ENCODE data around the gene GAPDH.
"Not testable (repeated sequence)": the region's sequence is repeated elsewhere in the genome, so short reads cannot be mapped to it uniquely, and the experiment has no call there.

GAPDH gene

DNA sequence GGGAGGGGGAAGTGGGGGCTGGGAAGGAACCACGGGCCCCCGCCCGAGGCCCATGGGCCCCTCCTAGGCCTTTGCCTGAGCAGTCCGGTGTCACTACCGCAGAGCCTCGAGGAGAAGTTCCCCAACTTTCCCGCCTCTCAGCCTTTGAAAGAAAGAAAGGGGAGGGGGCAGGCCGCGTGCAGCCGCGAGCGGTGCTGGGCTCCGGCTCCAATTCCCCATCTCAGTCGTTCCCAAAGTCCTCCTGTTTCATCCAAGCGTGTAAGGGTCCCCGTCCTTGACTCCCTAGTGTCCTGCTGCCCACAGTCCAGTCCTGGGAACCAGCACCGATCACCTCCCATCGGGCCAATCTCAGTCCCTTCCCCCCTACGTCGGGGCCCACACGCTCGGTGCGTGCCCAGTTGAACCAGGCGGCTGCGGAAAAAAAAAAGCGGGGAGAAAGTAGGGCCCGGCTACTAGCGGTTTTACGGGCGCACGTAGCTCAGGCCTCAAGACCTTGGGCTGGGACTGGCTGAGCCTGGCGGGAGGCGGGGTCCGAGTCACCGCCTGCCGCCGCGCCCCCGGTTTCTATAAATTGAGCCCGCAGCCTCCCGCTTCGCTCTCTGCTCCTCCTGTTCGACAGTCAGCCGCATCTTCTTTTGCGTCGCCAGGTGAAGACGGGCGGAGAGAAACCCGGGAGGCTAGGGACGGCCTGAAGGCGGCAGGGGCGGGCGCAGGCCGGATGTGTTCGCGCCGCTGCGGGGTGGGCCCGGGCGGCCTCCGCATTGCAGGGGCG is at the start of gene GAPDH:
GAPDH (plus strand) TSS at position 595 of the 772 bp plus-strand sequence. CDS start 316 bp downstream, outside the sequence.
- peak; percentile 98 for DNase-seq

- DNase-seq, result no peak
These were observed 46.1 kb upstream of the GAPDH start for GRCh38 chr12:6488240-6488639.

DNA sequence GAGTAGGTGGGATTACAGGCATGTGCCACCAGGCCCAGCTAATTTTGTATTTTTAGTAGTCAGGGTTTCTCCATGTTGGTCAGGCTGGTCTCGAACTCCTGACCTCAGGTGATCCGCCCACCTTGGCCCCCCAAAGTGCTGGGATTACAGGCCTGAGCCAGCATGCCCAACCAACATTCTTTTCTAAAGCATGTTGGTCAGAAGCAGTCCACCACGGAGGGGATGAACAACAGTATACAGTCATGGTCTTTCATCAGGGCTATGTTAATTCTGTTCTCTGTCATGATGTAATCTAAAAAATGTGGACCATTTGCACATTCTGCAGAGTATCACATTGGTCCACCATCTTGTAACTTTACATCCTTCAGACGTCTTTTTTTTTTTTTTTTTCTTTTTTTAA is 44.9 kb upstream of the GAPDH start:
- no peak for DNase-seq

GRCh38 chr12:6490673-6491072 is 43.6 kb upstream of the GAPDH start:
- not testable (repeated sequence) for DNase-seq

DNA sequence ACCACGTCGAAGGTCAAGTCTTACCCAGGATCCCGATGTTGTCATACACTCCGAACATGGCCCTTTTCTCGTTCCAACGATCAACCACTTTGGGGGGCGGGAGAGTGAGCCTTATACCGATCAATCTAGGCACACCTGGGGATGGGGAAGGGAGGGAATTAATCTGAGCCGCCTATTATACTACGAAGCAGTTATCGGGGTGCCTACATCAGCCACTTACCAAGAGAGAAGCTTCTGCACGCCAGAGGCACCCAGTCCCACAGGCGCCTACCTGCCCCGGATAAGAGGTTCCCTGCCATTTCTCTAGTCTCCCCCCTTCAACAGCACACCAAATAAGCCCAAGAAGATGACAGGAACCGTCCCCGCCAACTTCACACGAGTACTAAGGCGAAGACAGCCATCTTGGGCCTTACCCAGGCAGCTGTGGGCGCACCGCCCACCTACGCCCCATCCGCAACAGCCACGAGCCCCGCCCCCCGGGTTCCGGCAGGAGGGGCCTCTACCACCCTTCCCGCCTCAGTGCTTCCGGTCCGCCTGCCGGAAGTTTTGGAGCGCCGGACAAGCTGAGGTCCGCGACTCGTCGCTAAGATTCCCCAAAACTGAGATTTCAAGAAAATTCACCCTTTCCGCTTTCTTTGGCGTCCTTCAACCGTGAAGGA is 41.4 kb upstream of the GAPDH start, which contains the start of gene MRPL51:
MRPL51 (minus strand) TSS at position 425 of the 659 bp plus-strand sequence; CDS start at position 299, 126 bp downstream.
- DNase-seq, result peak; percentile 98

- DNase-seq, result peak; percentile 98
These were observed 40.6 kb upstream of the GAPDH start, which contains the start of gene NCAPD2 for GRCh38 chr12:6493497-6494257. TSS of gene NCAPD2 (plus strand) at chr12:6494102. CDS start at chr12:6495099, 997 bp downstream.

DNA sequence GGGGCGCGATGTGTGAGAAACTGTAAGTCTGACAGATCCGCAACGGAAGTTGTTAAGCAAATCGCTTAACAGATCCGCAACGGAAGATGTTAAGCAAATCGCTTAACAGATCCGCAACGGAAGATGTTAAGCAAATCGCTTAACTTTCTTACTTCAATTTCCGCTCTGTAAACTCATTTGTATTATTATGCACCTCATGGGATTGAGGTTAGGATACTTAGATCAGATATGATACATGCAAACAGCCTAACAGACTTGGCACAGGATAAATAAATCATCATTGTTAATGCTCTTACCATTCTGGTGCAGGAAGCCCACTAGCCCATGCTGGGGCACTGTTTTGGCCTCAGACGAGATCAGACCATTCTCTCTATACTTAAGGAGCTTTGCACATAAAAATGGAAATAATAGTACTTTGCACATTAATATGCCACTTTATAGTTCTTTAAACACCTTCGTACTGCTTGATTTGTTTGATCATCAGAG is 40.0 kb upstream of the GAPDH start:
- DNase-seq, result no peak

DNA sequence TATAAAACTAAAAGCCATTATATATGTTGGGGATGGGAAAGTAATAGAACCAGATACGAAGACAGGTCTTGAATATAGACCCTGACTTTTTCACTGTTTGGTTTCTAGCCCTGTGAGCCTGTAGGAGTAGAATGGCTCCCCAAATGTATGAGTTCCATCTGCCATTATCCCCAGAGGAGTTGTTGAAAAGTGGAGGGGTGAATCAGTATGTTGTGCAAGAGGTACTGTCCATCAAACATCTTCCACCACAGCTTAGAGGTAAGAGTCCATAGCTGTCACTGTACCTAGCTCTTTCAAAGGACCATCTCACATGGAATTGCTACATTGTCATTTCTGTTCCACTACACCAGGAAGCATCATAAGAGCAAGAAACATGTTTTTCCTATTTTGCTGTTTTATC is 39.3 kb upstream of the GAPDH start:
- no peak for DNase-seq

DNA sequence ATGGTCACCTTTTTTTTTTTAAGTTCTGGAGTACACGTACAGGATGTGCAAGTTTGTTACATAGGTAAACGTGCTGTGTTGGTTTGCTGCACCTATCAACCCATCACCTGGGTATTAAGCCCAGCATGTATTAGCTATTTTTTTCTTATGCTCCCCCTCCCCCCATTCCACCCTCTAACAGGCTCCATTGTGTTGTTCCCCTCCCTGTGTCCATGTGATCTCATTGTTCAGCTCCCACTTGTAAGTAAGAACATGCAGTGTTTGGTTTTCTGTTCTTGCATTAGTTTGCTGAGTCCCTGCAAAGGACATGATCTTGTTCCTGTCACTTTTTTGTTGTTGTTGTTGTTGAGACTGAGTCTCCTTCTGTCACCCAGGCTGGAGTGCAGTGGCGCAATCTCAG is 37.0 kb upstream of the GAPDH start:
- not testable (repeated sequence) for DNase-seq

GRCh38 chr12:6500466-6500865 is 33.9 kb upstream of the GAPDH start:
- DNase-seq, result no peak

DNA sequence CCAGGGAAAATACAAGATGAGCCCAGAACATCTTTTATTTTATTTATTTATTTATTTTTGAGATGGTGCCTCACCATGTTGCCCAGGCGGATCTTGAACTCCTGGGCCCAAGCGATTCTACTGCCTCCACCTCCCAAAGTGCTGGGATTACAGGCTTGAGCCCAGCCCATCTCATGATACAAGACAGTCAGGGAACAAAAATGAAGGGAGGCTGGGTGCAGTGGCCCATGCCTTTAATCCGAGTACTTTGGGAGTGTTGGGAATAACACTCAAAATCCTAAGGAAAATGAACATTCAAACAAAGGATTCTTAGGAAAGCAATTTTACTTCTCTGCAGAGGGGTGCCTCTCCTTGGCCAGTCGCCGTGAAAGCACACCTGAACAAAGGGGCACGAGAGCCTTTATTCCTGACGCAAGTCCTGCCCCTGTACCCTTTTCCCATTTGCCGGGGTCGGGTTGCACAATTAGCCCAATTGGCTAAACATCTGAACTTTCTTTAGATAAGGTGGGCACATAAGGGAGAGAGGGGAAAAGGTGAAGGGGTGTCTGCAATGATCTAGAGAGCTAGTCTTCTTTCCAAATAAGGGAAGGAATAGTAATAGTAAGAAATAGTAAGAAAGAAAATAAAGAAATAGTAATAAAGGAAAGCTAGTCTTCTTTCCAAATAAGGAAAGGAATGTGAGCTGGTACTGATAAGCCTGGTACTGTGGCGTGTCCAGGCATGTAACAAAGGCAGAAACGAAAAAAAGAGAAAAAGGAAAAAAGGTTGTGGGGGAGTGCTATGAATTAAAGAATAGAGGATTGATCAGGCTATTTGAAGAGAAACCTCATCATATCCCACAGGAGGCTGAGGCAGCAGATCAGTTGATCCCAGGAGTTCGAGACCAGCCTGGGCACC is 27.0 kb upstream of the GAPDH start:
- DNase-seq, result no peak

GRCh38 chr12:6508087-6508486 is 26.2 kb upstream of the GAPDH start:
- DNase-seq, result no peak

- DNase-seq, result no peak
These were observed 14.1 kb upstream of the GAPDH start for GRCh38 chr12:6520186-6520585.

DNA sequence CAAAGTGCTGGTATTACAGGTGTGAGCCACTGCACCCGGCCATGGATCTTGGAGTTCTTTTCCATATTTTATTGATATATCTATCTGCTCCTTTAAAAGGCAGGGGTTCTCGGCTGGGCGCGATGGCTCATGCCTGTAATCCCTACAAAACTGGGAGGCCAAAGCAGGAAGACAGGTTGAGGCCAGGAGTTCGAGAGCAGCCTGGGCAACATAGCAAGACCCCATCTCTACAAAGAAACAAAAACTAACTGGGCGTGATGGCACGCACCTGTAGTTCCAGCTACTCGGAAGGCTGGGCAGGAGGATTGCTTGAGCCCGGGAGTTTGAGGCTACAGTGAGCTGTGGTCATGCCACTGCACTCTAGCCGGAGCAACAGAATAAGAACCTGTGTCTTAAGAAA is 12.1 kb upstream of the GAPDH start:
- DNase-seq, result no peak

DNA sequence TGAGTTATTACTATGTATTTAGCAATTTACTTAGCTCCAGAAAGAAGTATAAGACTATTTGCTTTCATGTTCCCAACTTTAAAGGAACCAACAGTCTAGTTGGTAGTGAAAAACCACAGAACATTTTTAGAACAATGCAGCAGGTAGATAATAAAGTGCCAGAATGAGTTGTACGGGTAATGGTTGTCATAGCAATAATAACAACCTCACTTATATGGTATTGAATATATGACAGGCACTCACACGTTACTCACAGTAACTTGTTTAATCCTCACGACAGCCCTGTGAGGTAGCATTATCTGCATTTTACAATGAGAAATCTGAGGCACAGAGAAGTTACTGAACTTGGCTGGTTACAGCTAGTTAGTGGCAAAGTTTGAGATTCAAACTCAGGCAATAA is 10.6 kb upstream of the GAPDH start:
- no peak for DNase-seq

- no peak for DNase-seq
These were observed 9.7 kb upstream of the GAPDH start for GRCh38 chr12:6524648-6525047.

- DNase-seq, result no peak
These were observed 8.1 kb upstream of the GAPDH start for GRCh38 chr12:6526201-6526600.

DNA sequence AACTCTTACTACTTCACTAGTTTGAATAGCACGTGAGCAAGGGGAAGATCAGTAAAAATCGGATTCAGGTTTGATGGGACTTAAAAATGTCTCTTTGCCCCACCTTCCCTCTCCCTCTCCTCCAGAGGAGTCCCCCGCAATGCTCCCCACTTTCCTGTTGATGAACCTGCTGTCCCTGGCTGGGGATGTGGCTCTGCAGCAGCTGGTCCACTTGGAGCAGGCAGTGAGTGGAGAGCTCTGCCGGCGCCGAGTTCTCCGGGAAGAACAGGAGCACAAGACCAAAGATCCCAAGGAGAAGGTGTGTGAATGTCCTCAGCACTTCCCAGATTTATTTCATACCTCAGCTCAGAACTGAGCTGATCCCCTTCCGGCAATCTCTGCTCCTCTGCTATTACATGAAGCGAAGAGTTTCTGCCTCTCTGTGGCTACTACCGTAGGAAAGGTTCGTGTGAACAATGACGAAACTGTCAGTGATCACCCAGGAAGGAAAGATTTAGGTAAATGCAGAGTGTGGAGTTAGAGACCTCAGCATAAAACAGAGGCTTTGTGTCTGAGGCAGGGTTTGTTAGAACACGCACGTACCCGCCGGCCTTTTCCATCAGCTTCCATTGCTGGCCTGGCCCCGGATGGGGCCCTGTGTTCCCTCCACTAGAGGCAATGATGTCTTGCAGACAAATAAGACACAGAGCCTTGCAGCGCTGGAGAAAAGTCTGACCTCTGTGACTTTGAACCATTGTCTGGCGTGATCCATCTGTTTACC is 7.4 kb upstream of the GAPDH start:
- no peak for DNase-seq

GRCh38 chr12:6527711-6528110 is 6.6 kb upstream of the GAPDH start:
- DNase-seq, result no peak

DNA sequence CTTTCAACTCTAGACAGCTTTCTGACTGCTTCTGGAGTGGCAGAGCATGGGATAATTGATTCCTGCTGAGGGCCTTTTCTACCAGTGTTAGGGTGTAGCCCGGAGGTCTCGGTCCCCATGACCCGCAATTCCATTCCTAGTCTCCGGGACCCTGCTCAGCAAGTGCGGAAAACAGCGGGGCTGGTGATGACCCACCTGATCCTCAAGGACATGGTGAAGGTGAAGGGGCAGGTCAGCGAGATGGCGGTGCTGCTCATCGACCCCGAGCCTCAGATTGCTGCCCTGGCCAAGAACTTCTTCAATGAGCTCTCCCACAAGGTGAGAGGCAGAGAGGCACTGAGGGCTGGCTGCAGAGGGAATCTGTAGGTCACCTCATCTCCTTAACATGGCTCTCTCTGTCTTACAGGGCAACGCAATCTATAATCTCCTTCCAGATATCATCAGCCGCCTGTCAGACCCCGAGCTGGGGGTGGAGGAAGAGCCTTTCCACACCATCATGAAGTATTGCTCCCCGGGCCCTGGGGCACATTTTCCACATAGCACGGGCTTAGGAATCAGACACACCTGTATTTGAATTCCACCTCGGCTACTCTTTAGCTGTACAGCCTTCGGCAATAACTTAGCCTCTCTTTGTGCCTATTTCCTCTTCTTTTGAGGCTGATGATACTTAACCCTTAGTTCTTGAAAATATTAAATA is 5.6 kb upstream of the GAPDH start:
- DNase-seq, result no peak

DNA sequence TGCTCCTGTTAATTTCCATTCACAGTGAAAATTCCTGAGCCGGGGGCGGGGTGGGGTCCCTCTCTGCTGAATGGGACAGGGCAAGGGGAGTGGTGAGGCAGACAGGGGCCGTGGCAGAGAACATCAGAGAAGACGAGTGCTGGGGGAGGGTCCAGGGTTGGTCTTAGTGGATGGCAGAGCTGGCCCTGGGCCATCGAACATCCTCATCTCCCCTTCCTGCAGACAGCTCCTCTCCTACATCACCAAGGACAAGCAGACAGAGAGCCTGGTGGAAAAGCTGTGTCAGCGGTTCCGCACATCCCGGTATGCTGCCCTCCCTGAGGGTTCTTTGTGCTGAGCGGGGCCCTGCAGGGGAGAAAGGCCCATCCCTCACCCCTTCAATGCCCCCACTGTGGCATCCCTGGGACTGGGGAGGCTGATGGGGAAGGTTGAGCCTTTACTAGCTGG is 5.0 kb upstream of the GAPDH start:
- DNase-seq, result no peak

Data from NCI-H1105 (cell line).